GM21576 (cell line): Measurements from ENCODE around the gene DMGDH.
"Not testable (repeated sequence)": the region's sequence is repeated elsewhere in the genome, so short reads cannot be mapped to it uniquely, and the experiment has no call there.

Source experiments
- ATAC-seq: cut with Tn5 transposase; IDR thresholded peaks from one replicate; pipeline ENCODE4 v1.9.1; 2021; ENCODE audit warnings: mild to moderate bottlenecking, moderate library complexity; ENCODE audit not compliant: unreplicated experiment

Gene DMGDH

DNA sequence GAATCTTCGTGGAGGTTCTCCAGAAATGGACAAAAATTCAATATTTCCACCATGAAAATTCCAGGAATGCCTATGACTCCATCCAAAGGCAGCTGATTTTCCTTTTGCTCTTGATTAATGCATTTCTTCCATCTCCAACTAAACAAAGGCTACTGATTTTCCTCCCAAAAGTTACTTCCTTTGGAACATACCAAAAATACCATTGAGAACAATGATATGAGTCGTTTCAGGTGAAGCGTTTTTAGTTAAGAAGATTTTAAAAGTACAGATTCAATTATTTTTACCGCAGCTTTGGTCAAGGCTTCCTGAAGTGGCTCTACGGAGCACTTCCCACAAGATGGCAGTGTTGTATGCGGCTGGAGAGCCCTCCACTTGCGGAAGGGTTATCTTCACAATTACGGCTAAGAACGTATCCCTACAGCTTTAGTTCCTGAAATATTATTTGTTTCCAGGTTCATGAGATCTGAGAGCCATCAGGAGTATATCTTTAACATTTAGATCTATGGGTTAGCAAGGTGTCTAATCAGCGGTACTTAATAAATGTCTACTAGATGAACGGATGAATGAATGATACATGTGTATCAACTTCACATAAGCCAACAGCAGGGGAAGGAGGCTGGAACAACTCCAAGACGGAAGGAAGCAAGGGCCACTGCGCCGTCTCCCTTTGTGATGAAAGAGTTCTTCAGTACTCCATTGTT lies 48.5 kb downstream of the DMGDH start:
- ATAC-seq: no peak

DNA sequence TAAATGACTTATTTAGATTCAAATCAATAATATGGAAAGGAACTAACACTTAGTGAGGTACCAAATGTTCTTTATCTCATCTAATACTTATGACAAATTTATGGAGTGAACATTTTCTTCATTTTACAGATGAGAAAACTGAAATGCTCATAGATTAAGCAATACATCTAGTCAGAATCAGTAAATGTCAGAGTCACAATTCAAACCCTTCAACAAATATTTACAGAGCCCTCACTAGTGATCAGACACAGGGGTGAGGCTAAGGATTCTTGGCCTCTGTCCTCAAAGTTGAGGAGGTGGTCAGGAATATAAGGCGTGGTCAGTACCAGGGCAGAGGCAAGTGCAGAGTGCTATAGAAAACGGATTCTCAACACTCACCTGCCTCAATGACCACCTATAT lies 54.8 kb downstream of the DMGDH start:
- no peak for ATAC-seq

DNA sequence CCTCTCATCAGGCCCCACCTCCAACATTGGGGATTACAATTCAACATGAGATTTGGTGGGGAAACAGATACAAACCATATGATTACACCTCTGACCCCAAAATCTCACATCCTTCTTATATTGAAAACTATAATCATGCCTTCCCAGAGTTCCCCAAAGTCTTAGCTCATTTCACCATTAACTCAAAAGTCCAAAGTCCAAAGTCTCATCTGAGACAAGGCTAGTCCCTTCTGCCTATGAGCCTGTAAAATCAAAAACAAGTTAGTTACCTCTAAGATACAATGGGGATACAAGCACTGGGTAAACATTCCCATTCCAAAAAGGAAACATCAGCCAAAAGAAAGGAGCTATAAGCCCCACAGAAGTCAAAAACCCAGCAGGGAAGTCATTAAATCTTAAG lies 57.6 kb downstream of the DMGDH start:
- no peak for ATAC-seq

DNA sequence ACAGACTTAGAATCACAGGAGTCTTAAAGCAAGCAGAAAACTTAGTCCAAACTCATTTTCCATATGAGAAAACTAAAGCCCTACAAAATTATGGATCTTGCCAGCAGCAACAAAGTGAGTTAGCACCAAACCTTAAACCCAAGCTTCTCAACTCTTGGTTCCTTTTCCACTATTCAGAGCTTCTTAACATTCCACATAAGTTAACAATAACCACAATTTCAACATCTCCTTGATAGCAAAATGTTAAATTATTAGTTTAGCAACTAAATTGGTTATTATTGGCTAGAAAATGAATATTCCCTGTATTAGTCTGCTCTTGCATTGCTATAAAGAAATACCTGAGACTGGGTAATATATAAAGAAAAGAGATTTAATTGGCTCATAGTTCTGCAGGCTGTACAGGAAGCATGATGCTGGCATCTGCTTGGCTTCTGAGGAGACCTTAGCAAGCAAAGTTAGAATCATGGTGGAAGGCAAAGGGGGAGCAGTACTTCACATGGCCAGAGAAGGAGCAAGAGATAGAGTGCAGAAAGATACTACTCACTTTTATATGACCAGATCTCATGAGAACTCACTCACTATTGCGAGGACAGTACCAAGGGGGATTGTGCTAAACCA lies 58.1 kb downstream of the DMGDH start:
- no peak for ATAC-seq

DNA sequence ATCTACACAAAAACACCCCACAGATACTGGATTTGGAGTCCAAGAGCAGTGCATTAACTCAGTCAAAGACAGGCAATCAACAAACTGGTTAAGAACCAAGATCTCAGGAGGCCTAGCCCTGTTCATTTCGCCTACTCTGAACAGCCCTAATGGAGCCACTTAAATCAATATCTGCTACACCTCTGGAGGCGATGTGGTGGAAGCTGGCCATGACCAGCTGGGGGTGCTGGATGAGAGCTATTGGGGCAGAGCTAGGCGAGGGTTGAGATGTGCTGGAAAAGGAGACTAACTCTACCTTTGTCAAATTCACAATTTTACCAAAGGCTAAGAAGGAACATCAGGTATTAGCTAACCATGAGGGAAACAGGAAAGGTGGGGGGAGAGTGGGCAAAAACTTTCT lies 61.1 kb downstream of the DMGDH start:
- ATAC-seq: no peak

DNA sequence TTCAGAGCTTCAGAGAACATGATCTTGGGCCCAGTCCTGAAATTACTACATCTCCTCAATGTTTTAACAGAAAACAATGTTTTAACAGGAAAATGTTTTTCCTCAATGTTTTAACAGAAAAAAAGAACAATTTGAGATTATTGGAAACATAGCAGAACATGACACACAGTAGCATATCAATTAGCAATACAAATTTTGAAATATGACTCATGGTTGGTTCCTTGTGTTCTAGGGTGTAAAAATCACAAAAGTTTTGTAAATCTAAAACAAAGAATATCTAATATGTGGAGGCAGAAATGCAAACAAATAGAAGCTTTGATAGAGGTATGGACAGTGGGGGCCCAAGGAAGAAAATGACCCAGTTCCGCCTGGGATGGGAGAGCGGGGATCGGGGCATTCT lies 61.6 kb downstream of the DMGDH start:
- no peak for ATAC-seq

DNA sequence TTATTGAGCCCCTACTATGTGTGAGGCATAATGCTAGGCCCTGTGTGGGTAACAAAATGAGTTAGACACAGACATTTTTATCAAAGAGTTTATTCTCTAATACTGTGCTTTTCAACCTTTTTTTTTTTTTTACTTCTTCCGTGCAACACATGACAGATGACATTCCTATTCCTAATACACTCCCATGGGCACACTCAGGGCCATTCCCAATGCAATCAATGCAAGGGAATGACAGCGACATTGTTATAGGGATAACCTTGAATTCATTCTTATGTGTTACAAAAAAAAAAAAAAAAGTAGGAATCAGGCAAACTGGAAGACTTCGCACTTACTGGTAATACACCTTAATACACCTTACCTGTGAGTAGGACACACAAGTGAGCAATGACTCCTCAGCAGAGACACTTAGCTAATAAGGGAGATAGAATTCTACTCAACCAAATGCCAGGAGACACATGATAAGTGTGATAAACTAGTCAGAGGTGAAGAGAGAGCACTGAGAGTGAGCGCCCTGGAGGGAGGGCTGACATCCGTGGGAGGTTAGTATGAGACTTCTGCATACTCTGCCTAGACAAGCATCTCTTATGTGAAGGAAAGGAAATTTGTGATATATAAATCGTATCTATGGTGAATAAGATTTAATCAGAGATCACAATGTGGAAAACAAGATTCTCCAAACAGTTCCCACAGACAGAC lies 63.4 kb downstream of the DMGDH start:
- ATAC-seq: no peak

DNA sequence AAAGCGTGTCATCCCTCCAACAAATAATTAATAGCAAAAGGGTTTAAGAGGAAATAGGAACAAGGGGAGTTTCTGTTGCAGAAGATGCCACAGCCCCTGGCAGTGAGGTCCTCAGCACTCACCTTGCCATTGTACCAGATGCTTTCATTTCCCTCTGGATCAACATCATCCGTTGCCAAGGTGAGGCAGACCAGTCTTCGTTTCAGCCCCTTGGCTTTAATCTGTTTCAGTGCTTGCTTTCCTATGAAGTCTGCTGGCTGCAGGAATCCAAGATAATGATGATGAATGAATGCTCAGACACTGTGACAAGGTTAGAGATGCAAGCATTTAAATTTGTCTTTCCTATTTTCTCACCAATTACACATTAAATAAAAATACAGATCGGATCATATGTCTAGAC lies 64.3 kb downstream of the DMGDH start:
- no peak for ATAC-seq

DNA sequence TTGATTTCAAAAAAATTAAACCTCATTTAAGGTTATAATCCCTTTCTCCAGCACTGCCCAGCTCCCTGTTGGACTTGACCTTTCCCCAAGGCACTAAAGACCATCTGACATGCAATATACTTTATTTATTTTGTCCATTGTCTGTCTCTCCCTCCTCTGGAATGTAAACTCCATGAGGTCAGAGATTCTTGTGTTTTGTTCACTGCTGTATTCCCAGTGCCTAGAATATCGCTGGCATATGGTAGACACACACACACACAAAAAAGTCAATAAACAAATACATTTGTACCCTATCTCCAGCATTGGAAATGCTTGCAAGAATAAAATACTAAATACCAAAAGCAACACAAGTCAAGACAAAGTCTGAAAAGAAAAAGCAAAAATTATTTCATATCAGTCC lies 67.1 kb downstream of the DMGDH start:
- no peak for ATAC-seq

DNA sequence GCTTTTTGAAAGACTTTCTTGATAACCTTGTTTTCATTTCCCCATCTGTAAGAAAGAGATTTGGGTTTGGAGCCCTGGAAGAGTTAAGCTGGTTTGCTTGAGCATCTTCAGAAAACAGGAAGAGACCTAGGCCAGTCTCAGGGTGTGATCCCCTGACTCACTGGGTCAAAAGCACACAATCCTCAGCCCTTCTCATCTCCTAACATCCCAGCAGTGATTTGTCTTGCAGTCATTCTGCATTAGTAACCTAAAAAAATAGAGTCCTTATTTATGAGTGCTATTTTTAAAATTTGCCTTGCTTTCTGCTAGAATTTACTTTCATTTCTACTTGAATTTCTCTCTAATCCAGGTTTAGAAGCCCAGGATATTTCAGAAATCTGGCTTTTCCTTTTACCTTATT lies 68.0 kb downstream of the DMGDH start:
- no peak for ATAC-seq

DNA sequence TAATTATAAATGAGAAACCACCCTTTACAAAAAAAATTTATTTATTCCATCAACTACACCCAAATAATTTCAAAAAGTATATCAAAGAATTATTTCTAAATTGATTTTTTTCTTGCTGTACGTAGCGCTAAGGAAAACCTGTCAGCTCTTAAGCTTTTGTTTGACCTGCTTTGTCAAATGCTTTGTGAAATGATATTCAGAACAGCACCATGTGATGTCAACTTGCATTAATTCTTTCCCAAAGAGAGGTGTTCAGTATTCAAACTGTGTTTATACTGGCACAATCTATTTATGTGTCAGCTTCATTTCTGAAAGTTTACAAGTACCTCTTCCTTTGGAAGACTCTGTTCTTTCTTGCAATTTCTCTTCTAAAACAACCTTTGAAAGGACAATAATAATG lies 72.4 kb downstream of the DMGDH start:
- ATAC-seq: no peak

DNA sequence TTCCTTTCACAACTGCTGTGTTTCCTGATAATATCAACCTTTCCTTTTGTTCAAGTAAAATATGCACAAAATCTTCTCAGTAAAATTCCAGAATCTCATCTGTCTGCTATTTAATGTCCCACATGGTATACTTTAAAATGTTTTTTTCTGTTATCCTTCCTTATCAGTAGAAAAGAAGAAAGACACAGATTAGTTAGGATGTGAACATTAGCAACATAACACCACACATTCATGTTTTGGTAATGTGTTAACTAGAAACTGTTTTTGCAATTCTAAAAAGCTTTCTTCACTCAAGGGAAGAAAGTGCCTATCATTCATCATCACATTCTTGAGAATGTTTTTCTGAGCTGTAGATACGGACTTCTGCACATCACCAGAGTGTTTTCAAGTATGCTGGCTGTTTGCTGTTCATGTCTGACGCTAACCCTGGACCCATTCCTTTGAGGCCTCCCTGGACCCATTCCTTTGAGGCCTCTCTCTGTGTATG lies 73.9 kb downstream of the DMGDH start:
- no peak for ATAC-seq

DNA sequence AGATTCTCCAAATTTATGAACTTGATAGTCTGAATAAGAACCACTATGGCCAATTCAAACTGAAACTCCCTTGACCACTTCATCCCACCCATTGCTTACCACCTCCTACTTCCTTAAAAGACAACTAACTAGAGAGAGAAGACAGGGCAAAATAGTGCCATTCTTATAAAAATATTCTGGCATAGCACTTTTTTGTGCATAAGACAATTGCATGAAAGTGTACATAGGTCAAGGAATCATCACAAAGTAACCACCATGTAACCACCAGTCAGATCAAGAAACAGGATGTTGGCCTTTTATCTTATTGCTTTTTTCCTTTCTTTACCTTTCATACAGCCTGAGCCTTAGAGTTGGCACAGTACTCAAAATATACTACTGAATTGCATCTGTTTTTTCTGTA lies 76.3 kb downstream of the DMGDH start:
- ATAC-seq: no peak

DNA sequence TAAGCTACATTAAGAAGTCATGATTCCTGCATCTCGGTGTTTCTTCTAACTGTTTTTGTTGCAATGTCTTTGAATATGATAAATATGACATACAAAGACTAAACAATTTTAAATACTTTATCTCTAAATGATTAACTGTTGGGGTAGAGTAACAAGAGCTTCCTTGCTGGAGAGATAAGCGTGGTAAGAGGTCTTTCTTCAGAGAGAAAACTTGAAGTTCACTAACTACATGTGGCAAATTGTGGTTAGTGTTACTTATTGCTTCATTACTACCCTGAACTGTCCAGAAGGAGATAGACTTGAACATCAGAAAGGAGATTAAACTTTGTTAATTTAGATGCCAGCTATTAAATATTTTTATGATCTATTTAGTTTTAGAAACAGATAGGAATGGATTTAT lies 77.3 kb downstream of the DMGDH start:
- ATAC-seq: no peak

DNA sequence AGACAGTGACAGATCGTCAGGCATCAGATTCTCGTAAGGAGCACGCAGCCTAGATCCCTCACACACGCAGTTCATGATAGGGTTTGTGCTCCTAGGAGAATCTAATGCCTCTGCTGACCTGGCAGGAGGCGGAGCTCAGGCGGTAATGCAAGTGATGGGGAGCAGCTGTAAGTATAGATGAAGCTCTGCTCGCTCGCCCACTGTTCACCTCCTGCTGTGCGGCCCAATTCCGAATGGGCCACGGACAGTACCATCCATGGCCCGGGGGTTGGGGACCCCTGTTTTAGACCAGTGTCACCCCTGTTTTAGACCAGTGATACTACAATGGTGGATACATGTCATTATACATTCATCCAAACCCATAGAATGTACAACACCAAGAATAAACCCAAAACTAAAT lies 80.4 kb downstream of the DMGDH start:
- ATAC-seq: no peak

DNA sequence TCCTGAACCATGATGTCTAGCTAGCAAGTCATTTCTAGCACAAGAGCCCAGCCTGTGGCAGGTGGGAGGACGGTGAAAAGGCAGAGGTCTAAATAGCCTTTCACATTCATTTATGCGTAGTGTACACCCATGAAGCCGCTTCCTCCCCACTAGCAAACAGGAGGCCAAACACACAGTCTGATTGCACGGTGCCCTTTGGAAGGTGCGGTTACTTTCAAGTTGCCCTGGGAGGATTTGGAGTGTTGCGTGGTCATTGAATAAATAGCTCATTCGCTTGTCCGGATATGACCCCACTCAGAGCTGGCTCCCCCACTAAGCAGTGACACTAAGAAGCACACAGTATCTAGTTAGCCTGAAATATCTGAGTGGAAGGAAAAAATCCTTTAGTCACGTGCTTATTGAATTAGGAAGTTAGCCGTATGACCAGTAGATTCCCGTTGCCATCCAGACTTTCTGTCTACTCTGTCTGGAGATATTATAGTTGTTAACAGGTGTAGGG lies 83.7 kb downstream of the DMGDH start:
- ATAC-seq: peak; percentile 45

DNA sequence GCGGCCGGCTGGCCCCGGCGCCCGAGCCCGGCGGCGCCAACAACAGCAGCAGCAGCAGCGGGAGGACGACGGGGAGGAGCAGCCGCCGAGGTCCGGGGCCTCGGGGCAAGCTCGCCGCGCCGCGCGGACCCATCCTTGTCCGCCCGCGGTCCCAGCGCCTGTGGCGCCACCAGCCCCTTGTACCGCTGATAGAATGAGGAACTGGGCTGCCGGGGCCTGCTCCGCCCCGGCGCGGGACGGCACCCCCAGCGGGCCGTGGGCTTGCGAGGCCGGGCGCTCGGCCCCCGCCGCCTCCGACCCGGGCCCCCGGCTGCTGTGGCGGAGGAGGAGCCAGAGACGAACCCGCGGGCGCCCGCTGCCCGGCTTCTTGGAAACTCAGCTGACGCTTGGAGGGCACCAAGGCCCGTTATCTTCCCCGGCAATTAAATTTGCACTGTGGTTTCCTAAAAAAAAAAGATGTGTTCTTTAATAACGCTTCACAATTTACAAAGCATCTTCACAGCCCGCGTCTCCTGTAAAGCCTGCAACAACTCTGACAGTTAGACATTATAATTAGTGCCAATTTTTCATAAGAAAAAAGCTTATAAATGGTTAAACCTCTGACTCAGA lies 84.3 kb downstream of the DMGDH start, which contains the start of gene ARSB:
ARSB (minus strand) TSS at position 195 of the 609 bp plus-strand sequence; CDS start at position 133, 62 bp downstream.
- peak; percentile 36 for ATAC-seq

DNA sequence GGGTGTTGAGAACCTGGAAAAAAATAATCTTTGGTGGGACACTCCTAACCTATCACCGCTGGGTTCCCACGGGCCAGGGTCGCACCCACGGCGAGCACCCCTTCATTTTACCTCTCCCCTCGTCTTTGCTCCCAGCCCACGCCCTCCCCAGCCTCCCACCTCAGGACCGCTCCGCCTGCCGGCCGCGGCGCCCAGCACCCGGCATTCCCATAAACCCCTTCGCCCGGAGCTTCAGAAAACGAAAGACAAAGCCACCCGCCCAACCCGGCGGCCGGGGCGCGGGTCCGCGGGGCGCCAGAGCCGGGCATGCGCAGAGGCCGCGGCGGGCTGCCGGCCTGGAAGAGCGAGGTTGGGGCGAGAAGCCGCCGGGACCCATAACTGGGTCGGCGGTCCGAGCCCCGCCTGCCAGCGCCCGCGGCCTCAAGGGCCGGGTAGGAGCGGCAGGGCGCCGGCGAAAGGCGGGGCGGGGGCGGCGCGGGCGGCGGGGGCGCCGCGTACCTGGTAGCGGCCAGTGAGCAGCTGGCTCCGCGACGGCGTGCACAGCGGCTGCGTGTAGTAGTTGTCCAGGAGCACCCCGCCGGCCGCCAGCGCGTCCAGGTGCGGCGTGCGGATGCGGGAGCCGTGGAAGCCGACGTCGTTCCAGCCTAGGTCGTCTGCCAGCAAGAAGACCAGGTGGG lies 84.9 kb downstream of the DMGDH start:
- peak; percentile 51 for ATAC-seq

DNA sequence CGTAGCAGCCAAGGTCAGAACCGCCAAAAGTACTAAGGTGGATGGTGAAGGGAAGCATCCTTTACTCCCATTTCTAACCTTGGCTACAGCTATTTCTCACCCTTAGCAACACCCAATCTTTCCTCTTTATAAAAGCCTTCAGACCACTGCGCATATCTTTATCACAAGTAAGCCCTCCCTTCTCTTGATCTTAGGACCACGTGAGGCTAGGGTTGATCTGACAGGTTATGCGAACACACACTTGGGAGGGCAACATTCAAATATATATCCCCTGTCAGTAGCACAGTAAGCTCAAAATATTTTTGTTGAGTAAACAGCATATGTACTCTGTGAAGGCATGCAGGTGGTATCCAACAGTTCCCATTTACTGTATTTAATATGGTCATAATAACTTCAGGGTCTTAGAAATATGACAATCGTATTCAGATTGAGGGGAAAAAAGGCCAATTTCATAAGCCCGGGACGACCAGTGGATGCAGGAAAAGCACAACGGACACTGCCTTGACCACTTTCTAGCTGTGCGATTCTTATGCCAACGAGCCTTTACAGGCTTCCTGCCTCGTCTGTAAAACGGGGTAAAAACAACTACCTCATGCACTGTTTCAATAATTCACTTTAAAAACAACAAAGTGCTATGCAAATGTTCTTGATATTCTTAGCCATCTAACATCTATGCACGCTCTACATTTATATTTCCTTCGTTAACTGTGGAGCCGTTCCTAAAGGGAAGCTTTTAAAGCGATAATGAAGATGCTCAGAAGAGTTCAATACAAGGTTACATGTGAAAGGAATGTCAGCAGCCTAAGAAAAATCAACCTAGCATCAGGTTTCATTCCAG lies 85.7 kb downstream of the DMGDH start:
- ATAC-seq: peak; percentile 0

DNA sequence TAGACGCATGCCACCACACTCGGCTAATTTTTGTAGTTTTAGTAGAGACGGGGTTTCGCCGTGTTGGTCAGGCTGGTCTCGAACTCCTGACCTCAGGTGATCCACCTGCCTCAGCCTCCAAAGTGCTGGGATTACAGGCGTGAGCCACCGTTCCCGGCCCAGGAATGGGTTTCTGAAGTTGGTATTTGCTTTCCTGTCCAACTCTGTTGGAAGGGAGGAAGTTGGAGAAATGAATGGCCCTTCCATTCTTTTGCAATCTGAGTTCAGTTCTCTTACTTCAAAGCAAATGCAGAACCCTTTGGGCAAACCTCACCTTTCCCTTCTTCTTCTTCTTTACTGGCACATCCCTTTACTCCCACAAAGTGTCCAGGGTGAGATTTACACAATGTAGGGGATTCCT lies 86.3 kb downstream of the DMGDH start:
- not testable (repeated sequence) for ATAC-seq
